HepG2 (cell line): ENCODE measurements around the gene ETV5. TPM values are rescaled to one million over a fixed set of nuclear protein-coding genes. Genes with fewer than 3 reads are reported as not detected.

Experiments
- ATAC-seq: fragments of 200-7000 bp; cut with Tn5 transposase; 3 replicates; pipeline ENCODE4 v1.9.1; 2020; ENCODE audit warnings: mild to moderate bottlenecking, moderate library complexity
- BruUV-seq: library from RNA; stranded (reverse); fragments of 400-500 nt; replicated peaks from 2 replicates; lab custom pipeline; 2021; lab: Mats Ljungman, UMichigan
- CTCF ChIA-PET: fragments of 300-600 bp; formaldehyde crosslinking; extraction: SDS; loops from one replicate; lab custom pipeline; 2021; ENCODE audit warnings: low total read pairs, inconsistent platforms, low intra/inter-chr PET ratio; lab: Yijun Ruan, JAX
- POLR2A ChIA-PET: fragments of 350-600 bp; sonication (Branson Sonifier 250); formaldehyde crosslinking; loops from one replicate; lab custom pipeline; 2020; ENCODE audit warnings: antibody characterized with exemption, inconsistent platforms; lab: Yijun Ruan, JAX
- DNase-seq: peaks from one replicate; pipeline ENCODE4 v3.0.0-alpha.2; 2015; ENCODE audit warnings: low spot score
- FAIRE-seq: peaks from 3 replicates; lab custom pipeline; 2011; peaks lifted over from hg19 to GRCh38; lab: Jason Lieb, UNC
- H2AFZ ChIP-seq: one replicate; pipeline ENCODE4 v1.6.1; 2011; ENCODE audit warnings: low read length, inconsistent platforms
- H3K27ac ChIP-seq: fragments of 300-600 bp; 3 replicates; pipeline ENCODE4 v1.8.0; 2011; ENCODE audit warnings: mixed run types, mild to moderate bottlenecking, mixed read lengths, low read length, inconsistent platforms; ENCODE audit not compliant: insufficient read depth; ENCODE audit errors: extremely low read length
- H3K27me3 ChIP-seq, 2 experiments: fragments of 200-600 bp in 1 of 2; 2 replicates in 1 of 2; 3 replicates in 1 of 2; pipeline versions ENCODE4 v1.6.0 to v1.8.0; 2011; ENCODE audit warnings: low read length in 2 of 2, mild to moderate bottlenecking in 2 of 2, moderate library complexity in 2 of 2, inconsistent platforms in 1 of 2; ENCODE audit not compliant: insufficient read depth in 2 of 2, control insufficient read depth in 1 of 2
- H3K36me3 ChIP-seq, 2 experiments: fragments of 200-600 bp in 1 of 2; replicated peaks in 1 of 2; 2 replicates in 1 of 2; 3 replicates in 1 of 2; pipeline versions ENCODE4 v1.5.1 to v1.8.0; 2011; ENCODE audit warnings: low read length in 2 of 2, inconsistent platforms in 1 of 2; ENCODE audit not compliant: insufficient read depth in 2 of 2, control insufficient read depth in 1 of 2
- H3K4me1 ChIP-seq: 2 replicates; pipeline ENCODE4 v1.5.1; 2012; ENCODE audit warnings: low read length, inconsistent platforms; ENCODE audit not compliant: insufficient read depth
- H3K4me2 ChIP-seq: 2 replicates; pipeline ENCODE4 v1.6.0; 2011; ENCODE audit warnings: low read depth, low read length, inconsistent platforms
- H3K4me3 ChIP-seq, 3 experiments: fragments of 200-600 bp in 1 of 3; sonication (generic), shearing (Covaris generic) in 1 of 3; replicated peaks in 1 of 3; 2 replicates each; pipeline ENCODE4 v1.5.1; 2011 to 2016; ENCODE audit warnings: low read length in 3 of 3, inconsistent platforms in 2 of 3, low read depth in 2 of 3, mild to moderate bottlenecking in 2 of 3, control low read depth in 1 of 3, mixed read lengths in 1 of 3; ENCODE audit not compliant: insufficient read depth in 1 of 3
- H3K79me2 ChIP-seq: one replicate; pipeline ENCODE4 v1.6.1; 2011; ENCODE audit warnings: low read length, inconsistent platforms; ENCODE audit not compliant: insufficient read depth
- H3K9ac ChIP-seq: 2 replicates; pipeline ENCODE4 v1.6.0; 2011; ENCODE audit warnings: mild to moderate bottlenecking, low read depth, low read length, inconsistent platforms; ENCODE audit not compliant: insufficient read depth
- H3K9me3 ChIP-seq: 2 replicates; pipeline ENCODE4 v1.5.1; 2012; ENCODE audit warnings: mild to moderate bottlenecking, low read length
- H4K20me1 ChIP-seq: 2 replicates; pipeline ENCODE4 v1.6.0; 2011; ENCODE audit warnings: inconsistent platforms, mild to moderate bottlenecking, low read length, moderate library complexity; ENCODE audit not compliant: insufficient read depth
- AHR ChIP-seq: IDR thresholded peaks from 2 replicates; pipeline ENCODE4 v1.6.1; 2018; ENCODE audit warnings: missing genetic modification reagents, missing compliant biosample characterization
- BCL3 ChIP-seq: sonication (generic); formaldehyde crosslinking; IDR thresholded peaks from 2 replicates; pipeline ENCODE4 v1.5.1; 2020; ENCODE audit warnings: mild to moderate bottlenecking, missing genetic modification reagents, moderate library complexity
- GTF3A ChIP-seq: sonication (generic); formaldehyde crosslinking; conservative IDR thresholded peaks from 2 replicates; pipeline ENCODE4 v1.4.0; 2020; ENCODE audit warnings: mild to moderate bottlenecking, missing genetic modification reagents
- ISL2 ChIP-seq: sonication (generic); formaldehyde crosslinking; IDR thresholded peaks from 2 replicates; pipeline ENCODE4 v1.5.0; 2020; ENCODE audit warnings: missing genetic modification reagents
- ZNF121 ChIP-seq: sonication (generic); formaldehyde crosslinking; IDR thresholded peaks from 2 replicates; pipeline ENCODE4 v1.5.0; 2020; ENCODE audit warnings: mild to moderate bottlenecking, missing genetic modification reagents
- ZNF329 ChIP-seq: sonication (generic); formaldehyde crosslinking; IDR thresholded peaks from 2 replicates; pipeline ENCODE4 v1.9.0; 2021; ENCODE audit warnings: low read depth, mild to moderate bottlenecking, missing genetic modification reagents
- ZNF841 ChIP-seq: sonication (generic); formaldehyde crosslinking; IDR thresholded peaks from 2 replicates; pipeline ENCODE4 v1.8.1; 2023; ENCODE audit warnings: missing genetic modification reagents, borderline replicate concordance
- WGBS: methylation state at CpG from one replicate; pipeline ENCODE4 v1.1.6; 2017; ENCODE audit warnings: low lambda C conversion rate; 5-methylcytosine and 5-hydroxymethylcytosine counted together
- in situ Hi-C: cut with HindIII; loops from 2 replicates; pipeline ENCODE4 v1.10.0; 2017; ENCODE audit warnings: low pct_unique_long_range_greater_than_20kb; ENCODE audit not compliant: extremely low pct_ligation_motif_present
- intact Hi-C: fragments of 100-400 bp; cut with micrococcal nuclease; formaldehyde crosslinking; loops from one replicate; pipeline ENCODE4 v1.10.0; 2022; ENCODE audit not compliant: unreplicated experiment
- polyA plus RNA-seq, 8 experiments: library from polyadenylated mRNA; depleted of rRNA in 3 of 8; stranded (reverse) in 7 of 8; unstranded in 1 of 8; fragments of >200 nt; fragmentation: Illumina TruSeq in 4 of 8; extraction: Trizol in 4 of 8; gene quantifications; 2 replicates each; pipeline versions ENCODE4 v1.2.1 to v1.2.3, GENCODE V29; 2011 to 2016; ENCODE audit warnings: low read depth in 4 of 8, missing spikeins in 1 of 8, mixed read lengths in 1 of 8; ENCODE audit not compliant: insufficient read depth in 1 of 8
- total RNA-seq, 5 experiments: library from RNA; depleted of rRNA; stranded (reverse); fragments of >200 nt; fragmentation: Illumina TruSeq; extraction: Trizol; gene quantifications; 2 replicates each; pipeline ENCODE4 v1.2.3, GENCODE V29; 2016; ENCODE audit warnings: low read depth in 1 of 5
- TF ChIP-seq, protein P1 (sequence below): sonication (generic); formaldehyde crosslinking; IDR thresholded peaks from 2 replicates; pipeline ENCODE4 v1.4.0; 2020; ENCODE audit warnings: missing genetic modification reagents

ETV5 gene
- total and polyA plus RNA-seq, 2 of the 13 experiments (the other 11 are each of a cell fraction or from before 2014, with no cell fraction given), result 52.9 to 57.2 TPM

DNA sequence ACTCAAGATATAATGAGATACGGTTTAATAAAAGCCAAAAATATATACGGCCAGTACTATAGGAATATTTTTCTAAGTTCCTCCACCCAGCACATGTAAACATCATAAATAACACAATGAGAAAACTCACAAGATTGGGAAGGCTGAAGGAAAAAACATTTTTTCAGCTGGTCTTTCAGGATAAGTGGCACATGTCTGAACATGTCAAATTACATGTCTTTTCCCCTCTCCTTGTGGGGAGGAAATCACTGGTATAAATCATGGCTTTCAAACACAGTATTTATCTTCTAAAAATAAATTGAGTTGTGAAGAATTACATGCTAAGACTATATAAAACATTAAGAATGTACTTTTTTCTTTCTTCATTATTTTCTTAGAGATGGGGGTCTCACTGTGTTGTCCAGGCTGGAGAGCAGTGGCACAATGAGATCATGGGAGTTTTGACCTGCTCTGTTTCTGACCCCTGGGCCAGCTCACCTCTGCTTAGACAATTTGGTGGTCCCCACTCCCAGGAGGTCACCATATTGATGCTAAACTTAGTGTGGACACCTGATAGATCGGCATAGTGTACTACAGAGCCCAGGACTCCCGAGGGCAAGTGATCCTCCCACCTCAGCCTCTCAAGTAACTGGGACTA, 32.8 kb downstream of the ETV5 start:
- no peak overlapping the region for H3K4me3 ChIP-seq
- H3K27me3 ChIP-seq, result no peaks in the 10 kb centered on the region
- H3K9me3 ChIP-seq, result no peaks in the 10 kb centered on the region
- no peak for DNase-seq
- H3K36me3 ChIP-seq, result peaks cover 10 to 83% of the 10 kb centered on the region in 2 experiments
- ChIA-PET POLR2A (no interaction called here), CTCF (interaction anchor here (2.4 kb wide), 1 partner anchor 166 kb away, joined by 8 read pairs; no protein-coding TSS in a partner anchor)
- no peak overlapping the region for H2AFZ ChIP-seq
- no peak overlapping the region for H3K4me2 ChIP-seq
- in situ Hi-C loops, result no loop called here
- no peaks in the 10 kb centered on the region for H4K20me1 ChIP-seq
- no TSS peak for BruUV-seq
- ATAC-seq, result no peak
- H3K27ac ChIP-seq, result peak overlapping the region; percentile 5
- peaks cover 2% of the 10 kb centered on the region for H3K79me2 ChIP-seq
- TF ChIP-seq ZNF121 (CRISPR knock-in tag), result peak; percentile 82
- TF ChIP-seq, protein P1, sequence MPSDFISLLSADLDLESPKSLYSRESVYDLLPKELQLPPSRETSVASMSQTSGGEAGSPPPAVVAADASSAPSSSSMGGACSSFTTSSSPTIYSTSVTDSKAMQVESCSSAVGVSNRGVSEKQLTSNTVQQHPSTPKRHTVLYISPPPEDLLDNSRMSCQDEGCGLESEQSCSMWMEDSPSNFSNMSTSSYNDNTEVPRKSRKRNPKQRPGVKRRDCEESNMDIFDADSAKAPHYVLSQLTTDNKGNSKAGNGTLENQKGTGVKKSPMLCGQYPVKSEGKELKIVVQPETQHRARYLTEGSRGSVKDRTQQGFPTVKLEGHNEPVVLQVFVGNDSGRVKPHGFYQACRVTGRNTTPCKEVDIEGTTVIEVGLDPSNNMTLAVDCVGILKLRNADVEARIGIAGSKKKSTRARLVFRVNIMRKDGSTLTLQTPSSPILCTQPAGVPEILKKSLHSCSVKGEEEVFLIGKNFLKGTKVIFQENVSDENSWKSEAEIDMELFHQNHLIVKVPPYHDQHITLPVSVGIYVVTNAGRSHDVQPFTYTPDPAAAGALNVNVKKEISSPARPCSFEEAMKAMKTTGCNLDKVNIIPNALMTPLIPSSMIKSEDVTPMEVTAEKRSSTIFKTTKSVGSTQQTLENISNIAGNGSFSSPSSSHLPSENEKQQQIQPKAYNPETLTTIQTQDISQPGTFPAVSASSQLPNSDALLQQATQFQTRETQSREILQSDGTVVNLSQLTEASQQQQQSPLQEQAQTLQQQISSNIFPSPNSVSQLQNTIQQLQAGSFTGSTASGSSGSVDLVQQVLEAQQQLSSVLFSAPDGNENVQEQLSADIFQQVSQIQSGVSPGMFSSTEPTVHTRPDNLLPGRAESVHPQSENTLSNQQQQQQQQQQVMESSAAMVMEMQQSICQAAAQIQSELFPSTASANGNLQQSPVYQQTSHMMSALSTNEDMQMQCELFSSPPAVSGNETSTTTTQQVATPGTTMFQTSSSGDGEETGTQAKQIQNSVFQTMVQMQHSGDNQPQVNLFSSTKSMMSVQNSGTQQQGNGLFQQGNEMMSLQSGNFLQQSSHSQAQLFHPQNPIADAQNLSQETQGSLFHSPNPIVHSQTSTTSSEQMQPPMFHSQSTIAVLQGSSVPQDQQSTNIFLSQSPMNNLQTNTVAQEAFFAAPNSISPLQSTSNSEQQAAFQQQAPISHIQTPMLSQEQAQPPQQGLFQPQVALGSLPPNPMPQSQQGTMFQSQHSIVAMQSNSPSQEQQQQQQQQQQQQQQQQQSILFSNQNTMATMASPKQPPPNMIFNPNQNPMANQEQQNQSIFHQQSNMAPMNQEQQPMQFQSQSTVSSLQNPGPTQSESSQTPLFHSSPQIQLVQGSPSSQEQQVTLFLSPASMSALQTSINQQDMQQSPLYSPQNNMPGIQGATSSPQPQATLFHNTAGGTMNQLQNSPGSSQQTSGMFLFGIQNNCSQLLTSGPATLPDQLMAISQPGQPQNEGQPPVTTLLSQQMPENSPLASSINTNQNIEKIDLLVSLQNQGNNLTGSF (CRISPR knock-in tag), result no peak
- TF ChIP-seq ISL2 (CRISPR knock-in tag), result no peak
- no peak for TF ChIP-seq BCL3 (CRISPR knock-in tag)
- no peak for TF ChIP-seq GTF3A (CRISPR knock-in tag)
- no peak for TF ChIP-seq AHR (CRISPR knock-in tag)
- no peak for TF ChIP-seq ZNF841 (CRISPR knock-in tag)
- TF ChIP-seq ZNF329 (CRISPR knock-in tag), result no peak
- 96% methylated on average over 4 of the region's 4 CpGs for WGBS
- H3K9ac ChIP-seq, result no peak overlapping the region
- intact Hi-C loops, result no loop called here
- peaks cover 16% of the 10 kb centered on the region for H3K4me1 ChIP-seq
- FAIRE-seq, result no peak
